OCI-M2 (cell line): ENCODE results near the gene DNASE1L3.
"Not testable (repeated sequence)": the region's sequence is repeated elsewhere in the genome, so short reads cannot be mapped to it uniquely, and the experiment has no call there.

ENCODE experiments used
- DNase-seq: peaks from one replicate; lab custom pipeline; 2025; ENCODE audit not compliant: unreplicated experiment; lab: John Stamatoyannopoulos, UW

Gene DNASE1L3

DNA sequence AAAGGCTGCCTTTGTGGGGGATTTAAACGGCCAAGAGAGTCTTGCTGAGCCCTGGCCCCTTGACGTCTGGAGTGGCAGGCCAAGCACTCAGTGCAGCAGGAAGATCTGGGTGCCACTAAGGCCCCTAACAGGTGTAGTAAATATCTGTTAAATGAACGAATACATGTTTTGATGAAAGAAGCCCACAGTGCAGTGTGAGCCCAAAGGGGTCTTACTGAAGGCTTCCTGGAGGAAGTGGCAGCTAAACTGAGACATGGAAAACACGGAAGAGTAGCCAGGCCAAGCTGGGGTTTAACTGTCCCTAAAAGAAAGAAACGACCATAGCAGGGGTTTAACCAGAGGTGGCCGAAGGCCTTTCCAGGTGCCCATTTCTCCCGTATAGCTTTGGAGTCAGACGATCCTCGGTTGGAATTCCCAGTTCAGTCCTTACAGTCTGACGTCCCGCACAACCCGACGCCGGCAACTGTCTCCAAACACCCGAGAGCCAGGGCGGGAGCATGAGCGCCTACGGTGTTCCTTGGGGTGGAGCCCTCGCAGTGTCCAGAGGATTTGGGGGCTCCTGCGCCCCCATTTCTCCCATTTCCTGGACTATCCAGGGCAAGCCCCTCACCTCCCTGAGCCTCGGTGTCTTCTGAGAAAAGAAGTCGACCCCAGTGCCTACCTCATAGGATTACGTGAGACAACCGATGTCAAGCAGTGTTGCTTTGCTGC lies 25.9 kb upstream of the DNASE1L3 start:
- DNase-seq, result no peak

DNA sequence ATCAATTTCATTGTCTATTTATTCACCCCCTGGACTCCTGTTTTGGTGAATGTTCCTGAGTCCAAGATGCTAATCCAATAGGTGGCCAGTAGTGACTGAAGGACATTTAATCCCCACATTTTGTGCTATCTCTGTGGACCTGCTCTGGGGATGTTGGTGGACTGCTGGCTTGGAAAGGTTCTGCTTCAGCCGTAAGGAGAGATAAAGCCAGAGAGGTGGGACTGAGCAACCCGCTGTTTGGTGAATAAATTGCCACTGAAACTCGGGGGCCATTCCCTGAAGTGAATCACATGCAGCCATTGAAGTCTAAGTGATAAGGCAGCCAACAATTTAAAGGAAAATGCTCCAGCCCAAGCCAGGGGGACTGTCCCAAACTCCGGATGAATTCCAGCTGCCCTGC lies 25.2 kb upstream of the DNASE1L3 start:
- no peak for DNase-seq

DNA sequence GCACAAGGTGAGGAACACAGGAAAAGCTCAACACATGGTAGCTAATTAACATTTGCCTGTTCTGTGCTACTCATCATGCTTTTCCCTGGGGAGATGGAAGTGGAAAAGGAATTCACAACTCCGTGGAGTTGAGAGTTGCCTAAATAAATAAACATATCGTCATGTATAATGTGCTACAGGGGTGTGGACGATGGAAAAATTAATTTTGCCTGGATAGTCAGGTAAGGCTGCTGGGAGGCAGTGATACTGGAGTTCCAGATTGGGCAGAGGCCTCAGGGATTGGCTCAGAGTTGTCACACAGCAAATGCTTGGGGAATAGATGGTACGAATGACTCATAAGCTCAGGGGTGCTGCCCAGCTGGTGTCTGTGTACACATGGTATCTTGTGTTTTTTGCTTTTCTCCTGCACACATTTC lies 23.8 kb upstream of the DNASE1L3 start:
- DNase-seq, result no peak

DNA sequence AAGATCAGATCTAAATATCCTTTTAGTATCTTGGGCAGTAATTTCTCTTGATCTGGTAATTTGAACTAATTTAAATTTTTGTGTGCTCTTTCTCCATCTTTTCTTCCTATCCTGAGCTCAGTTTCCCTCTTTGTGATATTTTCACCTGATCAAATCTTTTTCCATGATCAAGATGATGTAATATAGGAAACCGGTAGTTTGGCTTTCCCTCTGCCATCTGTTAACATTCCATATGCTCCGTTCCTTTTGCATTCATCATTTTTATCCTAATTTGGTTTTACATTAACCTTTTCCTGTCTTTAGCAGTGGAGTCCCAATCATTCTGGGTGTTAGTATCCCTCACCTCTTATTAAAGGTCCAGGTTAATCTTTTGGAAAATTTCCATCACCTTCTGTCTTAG lies 20.9 kb upstream of the DNASE1L3 start:
- DNase-seq, result no peak

DNA sequence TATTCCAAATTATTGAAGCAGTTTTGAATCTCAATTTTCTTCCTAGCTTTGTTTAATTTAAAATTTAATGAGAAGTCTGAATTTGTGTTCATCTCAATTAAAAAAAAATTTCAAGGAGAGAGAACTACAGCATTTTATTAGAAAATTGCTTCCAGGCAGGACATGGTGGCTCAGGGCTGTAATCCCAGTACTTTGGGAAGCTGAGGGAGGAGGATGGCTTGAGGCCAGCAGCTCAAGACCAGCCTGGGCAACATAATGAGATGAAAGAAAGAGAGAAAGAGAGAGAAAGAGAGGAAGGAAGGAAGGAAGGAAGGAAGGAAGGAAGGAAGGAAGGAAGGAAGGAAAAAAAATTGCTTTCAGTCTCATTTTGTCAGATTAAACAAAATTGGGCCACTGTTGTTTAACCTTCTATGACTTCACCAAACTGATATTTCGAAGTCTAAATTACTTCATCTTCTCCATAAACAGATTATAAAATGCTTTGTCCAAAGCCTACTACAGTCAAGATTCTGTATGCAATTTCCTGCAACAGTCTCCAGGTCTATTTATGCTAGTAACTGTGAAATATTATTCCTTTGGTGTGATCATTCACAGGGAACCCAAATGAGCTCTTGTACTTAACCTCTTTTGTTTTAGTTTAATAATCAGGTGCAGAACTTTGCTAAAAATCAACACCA lies 20.2 kb upstream of the DNASE1L3 start:
- no peak for DNase-seq

DNA sequence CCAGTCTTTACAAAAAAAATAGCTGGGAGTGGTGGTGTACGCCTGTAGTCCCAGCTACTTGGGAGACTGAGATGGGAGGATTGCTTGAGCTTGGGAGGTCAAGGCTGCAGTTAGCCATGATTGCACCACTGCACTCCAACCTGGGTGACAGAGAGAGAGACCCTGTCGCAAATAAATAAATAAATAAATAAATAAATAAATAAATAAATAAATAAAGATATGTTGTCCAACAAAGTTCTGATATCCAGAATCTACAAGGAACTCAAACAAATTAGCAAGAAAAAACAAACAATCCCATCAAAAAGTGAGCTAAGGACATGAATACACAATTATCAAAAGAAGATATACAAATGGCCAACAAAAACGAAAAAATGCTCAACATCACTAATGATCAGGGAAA lies 17.2 kb upstream of the DNASE1L3 start:
- not testable (repeated sequence) for DNase-seq

DNA sequence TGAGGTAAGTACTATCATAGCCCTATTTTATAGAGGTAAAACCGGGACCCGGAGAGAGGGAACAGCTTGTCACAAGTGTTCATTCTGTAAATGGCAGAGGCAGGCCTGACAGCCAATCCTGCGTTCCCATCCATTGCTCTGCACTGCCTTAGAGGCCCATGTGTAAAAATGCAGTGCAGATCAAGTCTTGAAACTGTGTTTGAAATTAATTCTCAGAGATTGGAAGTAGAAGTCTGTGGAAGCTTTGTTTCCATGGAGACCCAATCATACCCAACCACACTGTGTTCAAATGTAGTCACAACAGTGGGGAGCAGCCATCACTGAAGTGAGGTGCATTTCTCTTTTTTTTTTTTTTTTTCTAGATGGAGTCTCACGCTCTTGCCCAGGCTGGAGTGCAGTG lies 13.1 kb upstream of the DNASE1L3 start:
- no peak for DNase-seq

DNA sequence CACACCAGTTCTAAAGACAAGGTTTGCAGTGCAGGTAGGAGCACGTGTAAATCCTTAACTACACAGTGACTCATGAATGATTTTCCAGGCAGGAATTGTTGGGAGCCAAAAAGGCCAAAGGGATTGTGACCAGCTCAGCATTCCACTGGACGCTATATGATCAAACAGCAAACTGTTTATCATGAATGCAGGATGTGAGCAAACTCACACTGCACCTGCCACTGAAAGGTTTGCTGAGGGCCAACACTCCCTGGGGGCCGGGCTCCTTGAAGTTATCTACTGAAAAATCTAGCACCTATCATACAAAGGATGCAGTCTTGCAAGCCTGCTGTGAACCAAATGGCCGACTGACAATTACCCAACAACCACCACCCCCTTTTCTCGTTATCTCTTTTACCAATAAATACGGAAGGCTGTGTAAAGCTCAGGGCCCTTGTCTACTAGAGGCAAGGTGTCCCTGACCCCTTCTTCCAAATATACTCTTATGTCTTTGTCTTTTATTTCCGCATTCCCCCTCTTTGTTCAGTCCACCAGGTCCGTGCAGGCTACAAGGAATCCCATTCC lies 11.5 kb upstream of the DNASE1L3 start:
- no peak for DNase-seq

DNA sequence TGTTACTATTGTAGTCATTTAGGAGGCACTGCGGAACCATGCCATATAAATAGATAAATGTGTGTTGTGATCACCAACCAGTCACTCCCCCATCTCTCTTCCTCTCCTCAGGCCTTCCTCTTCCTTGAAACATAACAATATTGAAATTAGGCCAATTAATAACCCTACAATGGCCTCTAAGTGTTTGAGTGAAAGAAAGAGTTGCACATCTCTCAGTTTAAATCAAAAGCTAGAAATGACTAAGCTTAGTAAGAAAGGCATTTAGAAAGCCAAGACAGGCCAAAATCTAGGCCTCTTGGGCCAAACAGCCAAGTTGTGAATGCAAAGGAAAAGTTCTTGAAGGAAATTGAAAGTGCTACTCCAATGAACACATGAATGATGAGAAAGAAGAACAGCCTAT lies 8.1 kb upstream of the DNASE1L3 start:
- no peak for DNase-seq

DNA sequence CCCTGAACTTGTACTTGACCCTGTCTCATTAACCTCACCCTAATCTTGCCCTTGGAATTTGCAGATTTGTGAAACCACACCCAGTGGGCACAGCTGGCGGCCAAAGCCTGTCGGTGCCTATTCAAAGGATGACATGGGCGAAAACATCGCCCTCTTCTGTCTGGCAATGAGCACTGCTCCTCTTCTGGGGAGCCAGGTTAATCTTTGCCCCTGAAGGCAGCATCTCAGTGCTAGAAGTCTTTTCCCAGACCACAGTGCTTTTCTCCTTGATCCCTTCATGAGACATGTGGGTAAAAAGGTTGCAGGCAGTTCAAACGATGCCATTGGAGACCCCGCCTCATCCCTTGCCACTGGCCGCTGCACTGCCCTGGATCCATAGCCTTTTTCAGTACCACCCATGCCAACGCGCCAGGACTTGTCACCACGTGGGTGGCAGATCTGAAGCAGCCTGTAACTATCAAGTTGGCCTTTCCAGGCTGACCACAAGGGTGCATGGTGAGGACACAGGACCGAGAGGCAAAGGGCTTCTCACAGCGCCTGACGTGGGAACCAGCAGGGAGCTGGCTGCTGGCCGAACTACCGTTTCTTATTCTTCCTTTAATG lies 6.5 kb upstream of the DNASE1L3 start:
- DNase-seq, result no peak

DNA sequence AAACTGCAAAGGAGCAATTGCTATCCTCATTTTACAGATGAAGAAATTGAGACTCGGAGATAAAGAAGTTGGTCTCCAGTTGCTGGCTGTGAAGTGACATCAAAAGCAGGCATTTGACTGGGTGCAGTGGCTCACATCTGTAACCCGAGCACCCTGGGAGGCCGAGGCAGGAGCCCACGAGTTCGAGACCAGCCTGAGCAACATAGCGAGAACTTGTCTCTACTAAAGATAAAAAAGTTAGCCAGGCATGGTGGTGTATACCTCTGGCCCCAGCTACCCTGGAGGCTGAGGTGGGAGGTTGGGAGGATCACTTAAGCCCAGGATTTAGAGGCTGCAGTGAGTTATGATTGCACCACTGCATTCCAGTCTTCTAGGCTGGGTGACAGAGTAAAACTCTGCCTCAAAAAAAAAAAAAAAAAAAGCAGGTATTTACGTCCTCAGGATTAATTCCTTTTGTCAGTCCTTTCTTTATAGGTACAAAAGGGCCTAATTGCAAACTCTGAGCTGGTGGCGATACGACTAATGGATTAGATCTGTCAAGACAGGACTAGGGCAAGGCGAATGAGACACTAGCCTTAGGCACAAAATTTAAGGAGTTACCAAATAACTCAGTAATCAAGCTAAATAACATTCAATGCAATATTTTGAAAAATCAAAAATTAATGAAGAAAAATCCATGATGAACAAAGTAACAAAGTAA lies 5.9 kb upstream of the DNASE1L3 start:
- no peak for DNase-seq

DNA sequence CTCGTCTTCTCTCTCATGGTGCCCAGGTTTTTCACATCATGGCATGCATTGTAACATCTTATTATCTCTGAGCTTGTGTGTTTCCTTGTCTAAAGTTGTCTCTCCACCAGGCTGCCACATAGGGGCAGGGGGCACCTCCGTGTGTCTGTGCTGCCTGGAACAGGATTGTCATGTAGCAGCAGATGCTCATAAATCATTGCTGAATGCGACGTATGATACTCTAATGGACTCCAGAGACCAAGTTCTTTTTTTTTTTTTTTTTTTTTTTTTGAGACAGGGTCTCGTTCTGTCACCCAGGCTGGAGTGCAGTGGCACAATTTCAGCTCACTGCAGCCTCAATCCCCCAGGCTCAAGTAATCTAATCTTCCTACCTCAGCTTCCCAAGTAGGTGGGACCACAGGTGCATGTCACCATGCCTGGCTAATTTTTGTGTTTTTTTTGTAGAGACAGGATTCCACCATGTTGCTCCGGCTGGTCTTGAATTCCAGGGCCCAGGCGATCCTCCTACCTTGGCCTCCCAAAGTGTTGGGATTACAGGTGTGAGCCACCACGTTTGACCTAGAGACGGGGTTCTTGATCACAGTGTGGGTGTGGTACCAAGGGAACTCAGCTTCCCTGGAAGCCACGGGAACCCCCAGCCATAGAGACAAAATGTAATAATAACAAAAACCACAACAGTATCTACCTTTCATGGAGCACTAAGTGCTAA lies 4.7 kb upstream of the DNASE1L3 start:
- DNase-seq, result no peak

DNA sequence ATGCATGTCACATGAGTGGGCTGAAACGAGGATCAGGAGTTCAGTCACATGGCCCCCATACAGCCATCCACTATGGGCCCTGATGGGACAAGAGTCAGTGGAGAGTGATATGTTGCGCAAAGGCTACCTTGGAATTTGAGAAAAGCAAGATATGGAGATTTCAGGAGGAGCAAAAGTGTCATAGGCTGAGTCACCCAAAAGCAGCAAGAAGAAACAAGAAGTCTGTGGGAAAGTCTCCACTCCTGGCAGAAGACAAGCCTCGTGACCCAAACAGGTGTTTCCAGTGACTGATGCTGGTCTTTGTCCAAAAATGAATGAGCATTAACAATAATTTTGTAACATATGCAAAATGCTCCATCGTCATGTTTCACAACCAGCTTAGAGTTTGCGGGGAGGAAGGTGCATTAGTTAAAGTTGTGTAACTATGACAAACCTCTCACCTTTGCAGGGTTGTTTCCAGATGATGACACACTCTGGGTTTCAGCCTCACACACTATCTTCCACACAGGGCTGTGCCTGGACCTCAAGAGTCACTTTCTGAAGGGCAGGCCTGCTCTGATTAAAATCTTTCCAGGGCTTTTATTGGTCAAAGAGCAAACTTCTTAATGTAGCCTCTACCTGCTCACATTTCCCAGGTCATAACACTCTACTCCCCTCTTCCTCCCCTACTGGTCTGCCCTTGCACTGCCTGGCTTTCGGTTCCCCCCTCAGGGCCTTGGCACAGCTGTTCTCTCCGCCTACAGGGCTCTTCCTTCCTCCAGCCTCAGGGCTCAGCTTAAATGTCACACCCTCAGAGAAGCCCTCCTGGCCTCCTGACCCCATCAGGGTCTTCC lies 3.9 kb upstream of the DNASE1L3 start:
- DNase-seq, result no peak

DNA sequence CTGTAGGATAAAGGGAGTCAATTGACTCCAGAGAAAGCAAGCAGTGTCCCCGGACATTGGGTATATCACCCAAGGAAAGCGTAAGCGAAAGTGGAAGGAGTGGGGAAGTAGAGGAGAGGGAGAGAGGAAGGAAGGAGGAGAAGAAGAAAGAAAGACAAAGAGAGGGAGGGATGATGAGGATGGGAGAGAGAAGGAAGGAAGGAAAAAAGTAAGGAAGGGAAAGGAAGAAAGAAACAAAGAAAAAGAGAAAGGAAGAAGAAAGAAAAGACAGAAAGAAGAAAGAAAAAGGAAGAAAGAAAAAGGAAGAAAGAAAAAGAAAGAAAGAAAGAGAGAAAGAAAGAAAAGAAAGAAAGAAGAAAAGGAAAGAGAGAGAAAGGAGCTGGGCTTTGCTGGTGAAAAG lies 839 bp downstream of the DNASE1L3 start:
- DNase-seq, result no peak

DNA sequence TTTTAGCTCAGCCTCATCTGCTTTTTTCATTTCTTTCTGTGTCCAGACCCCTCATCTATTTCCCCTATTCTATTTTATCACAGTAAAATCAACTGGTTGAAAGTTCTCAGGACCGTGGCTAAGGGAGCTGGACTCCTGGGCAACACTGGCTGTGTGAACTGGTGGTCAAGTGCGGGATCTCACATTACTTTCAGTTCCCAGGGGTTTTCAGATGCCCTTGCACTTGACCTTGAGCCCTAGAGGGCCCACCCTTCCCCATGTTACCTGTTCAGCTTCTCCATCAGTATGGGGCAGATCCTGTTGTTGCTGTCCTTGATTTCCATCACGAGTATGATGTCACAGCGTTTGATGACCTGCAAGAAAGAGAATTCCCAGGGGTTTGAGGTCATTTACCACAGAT lies 2.8 kb downstream of the DNASE1L3 start:
- no peak for DNase-seq

DNA sequence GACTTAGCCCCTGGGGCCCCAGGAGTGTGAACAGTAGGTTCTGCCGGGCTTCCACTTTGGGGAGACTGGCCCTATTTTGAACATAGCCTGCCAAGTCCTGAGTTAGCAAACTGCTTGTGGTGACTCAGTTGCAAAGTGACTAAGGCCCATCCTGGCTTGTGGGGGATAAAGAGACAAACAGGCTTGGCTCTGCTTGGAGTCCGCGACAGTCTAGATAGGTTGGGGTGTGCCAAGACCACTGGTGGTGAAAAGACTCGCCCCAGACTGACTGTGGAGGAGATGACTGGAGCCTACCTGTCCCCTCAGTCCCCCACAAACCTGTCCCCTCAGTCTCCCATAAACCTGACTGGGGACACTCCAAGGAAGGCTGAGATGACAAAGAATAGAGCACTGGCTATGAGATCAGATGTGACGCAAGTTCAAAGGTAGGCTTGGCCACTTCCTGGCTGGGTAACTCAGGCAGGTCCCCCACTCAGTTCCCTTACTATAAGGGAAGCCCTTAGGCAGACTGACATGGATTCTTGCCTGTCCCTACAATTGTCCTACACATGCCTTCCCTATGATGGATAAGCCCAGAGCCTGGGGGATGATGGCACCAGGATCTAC lies 4.3 kb downstream of the DNASE1L3 start:
- no peak for DNase-seq

DNA sequence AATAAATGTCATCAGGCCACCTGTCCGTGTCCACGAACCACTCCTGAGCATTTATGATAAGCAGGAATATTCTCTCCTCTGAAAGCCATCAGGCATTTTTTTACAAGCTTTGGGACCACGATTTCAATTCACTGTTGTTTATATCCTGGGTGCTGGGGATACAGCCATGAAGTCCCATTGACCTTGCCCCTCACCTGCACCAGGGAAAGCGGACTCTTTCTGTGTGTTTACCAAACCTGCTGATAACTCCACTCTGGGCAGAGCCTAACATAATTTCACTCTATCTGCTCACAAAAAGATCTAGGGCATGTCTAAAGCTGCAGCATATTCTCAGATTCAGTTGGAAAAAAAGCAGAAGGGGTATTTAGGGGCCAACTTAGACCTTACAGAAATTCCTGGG lies 4.8 kb downstream of the DNASE1L3 start:
- no peak for DNase-seq

DNA sequence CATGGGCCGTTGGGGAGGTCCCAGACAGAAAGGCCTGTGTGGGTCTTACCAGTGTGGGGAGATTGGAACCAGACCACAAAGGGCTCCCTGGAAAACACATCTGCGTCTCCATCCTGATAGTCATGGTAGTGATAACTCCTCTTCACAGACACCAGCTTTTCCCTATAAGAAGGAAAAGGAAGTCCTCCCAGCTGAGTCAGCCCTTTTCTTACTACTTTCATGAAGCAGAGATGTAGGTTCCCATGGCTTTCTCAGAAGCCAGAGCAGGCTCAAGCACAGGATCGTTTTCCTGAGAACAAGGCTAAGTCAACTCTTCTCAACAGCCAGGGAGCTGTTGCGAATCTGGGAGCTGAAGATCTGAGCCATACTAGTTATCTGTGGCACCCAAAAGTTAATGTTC lies 6.1 kb downstream of the DNASE1L3 start:
- no peak for DNase-seq

DNA sequence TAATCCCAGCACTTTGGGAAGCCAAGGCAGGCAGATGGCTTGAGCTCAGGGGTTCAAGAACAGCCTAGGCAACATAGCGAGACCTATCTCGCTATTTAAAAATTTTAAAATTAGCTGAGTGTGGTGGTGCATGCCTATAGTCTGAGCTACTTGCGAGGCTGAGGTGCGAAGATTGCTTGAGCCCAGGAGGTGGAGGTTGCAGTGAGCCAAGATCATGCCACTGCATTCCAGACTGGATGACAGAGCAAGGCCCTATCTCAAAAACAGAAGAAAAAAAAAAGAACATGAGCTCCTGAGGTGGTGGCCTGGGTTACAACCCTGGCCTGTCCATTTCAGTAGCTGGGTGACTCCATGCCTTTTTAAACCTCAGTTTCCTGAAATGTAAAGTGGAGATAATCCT lies 7.2 kb downstream of the DNASE1L3 start:
- DNase-seq, result no peak

DNA sequence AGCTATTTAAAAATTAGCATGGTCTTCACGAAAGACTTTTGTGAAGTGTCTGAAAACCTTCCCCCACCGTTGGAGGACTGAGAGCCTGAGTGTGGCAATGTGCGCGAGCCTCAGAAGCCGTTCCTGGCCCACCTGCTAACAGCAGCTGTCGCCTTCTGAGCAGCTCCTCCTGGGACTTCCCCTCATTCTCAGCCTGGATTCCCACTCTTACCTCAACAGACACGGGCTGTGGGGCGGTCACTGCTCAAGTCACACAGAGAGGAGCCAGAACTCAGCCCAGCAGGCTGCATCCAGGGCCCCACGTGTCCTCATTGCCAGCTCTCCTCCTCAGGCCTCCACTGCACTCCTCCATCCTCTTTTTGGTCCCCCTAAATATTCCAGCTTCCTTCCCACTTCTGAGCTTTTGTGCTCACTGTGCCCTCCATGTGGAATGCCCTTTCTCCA lies 7.8 kb downstream of the DNASE1L3 start:
- no peak for DNase-seq
